IMR-90 (cell line): ENCODE results near the gene UNC13A. TPM values are rescaled to one million over a fixed set of nuclear protein-coding genes. Genes with fewer than 3 reads are reported as not detected.
A peak's percentile ranks its signal among the peaks of the same experiment; 100 is the strongest.

Source experiments
- ATAC-seq: fragments of 200-7000 bp; cut with Tn5 transposase; 2 replicates; pipeline ENCODE4 v1.9.1; 2020; ENCODE audit warnings: low read depth, mild to moderate bottlenecking, moderate library complexity
- BruUV-seq: library from RNA; stranded (reverse); fragments of 400-500 nt; replicated peaks from 2 replicates; lab custom pipeline; 2021; lab: Mats Ljungman, UMichigan
- CTCF ChIA-PET: fragments of 300-600 bp; formaldehyde crosslinking; extraction: SDS; loops from one replicate; lab custom pipeline; 2021; ENCODE audit warnings: antibody characterized with exemption; lab: Yijun Ruan, JAX
- POLR2A ChIA-PET: fragments of 300-600 bp; sonication (Branson Sonifier 250); formaldehyde crosslinking; loops from one replicate; lab custom pipeline; 2022; ENCODE audit warnings: antibody characterized with exemption; ENCODE audit not compliant: unreplicated experiment; lab: Charles Lee
- DNase-seq: peaks from one replicate; pipeline ENCODE4 v3.0.0; 2013
- H2AFZ ChIP-seq: replicated peaks from 2 replicates; pipeline ENCODE3; 2013; ENCODE audit warnings: low read length, mild to moderate bottlenecking; ENCODE audit not compliant: poor library complexity
- H2AK5ac ChIP-seq: 2 replicates; pipeline ENCODE4 v1.6.1; 2013; ENCODE audit warnings: low read depth, low read length, inconsistent platforms
- H2AK9ac ChIP-seq: replicated peaks from 2 replicates; pipeline ENCODE3; 2013; ENCODE audit warnings: mild to moderate bottlenecking, low read depth, low read length, moderate library complexity; ENCODE audit not compliant: poor library complexity
- H2BK120ac ChIP-seq: 2 replicates; pipeline ENCODE4 v1.6.1; 2013; ENCODE audit warnings: low read depth, low read length, inconsistent platforms
- H2BK15ac ChIP-seq: 3 replicates; pipeline ENCODE4 v1.6.1; 2013; ENCODE audit warnings: low read depth, low read length, inconsistent platforms
- H2BK20ac ChIP-seq: 2 replicates; pipeline ENCODE4 v1.6.1; 2013; ENCODE audit warnings: low read depth, mild to moderate bottlenecking, inconsistent platforms, low read length, moderate library complexity
- H2BK5ac ChIP-seq: 2 replicates; pipeline ENCODE4 v1.6.1; 2013; ENCODE audit warnings: mild to moderate bottlenecking, low read depth, low read length, inconsistent platforms; ENCODE audit not compliant: poor library complexity, severe bottlenecking
- H3K14ac ChIP-seq: replicated peaks from 2 replicates; pipeline ENCODE4 v1.6.1; 2013; ENCODE audit warnings: low read depth, low read length, inconsistent platforms
- H3K18ac ChIP-seq: 2 replicates; pipeline ENCODE4 v1.6.1; 2013; ENCODE audit warnings: low read depth, low read length, control low read depth
- H3K23ac ChIP-seq: 2 replicates; pipeline ENCODE4 v1.6.1; 2013; ENCODE audit warnings: low read depth, low read length, inconsistent platforms
- H3K27ac ChIP-seq: 2 replicates; pipeline ENCODE4 v1.5.1; 2013; ENCODE audit warnings: mild to moderate bottlenecking, control low read depth, low read length; ENCODE audit not compliant: insufficient read depth
- H3K27me3 ChIP-seq: 2 replicates; pipeline ENCODE4 v1.6.1; 2013; ENCODE audit warnings: low read length; ENCODE audit not compliant: control insufficient read depth, insufficient read depth
- H3K36me3 ChIP-seq: 2 replicates; pipeline ENCODE4 v1.6.1; 2013; ENCODE audit warnings: low read length, mixed read lengths; ENCODE audit not compliant: control insufficient read depth, insufficient read depth
- H3K4ac ChIP-seq: 2 replicates; pipeline ENCODE4 v1.6.1; 2013; ENCODE audit warnings: low read depth, low read length, inconsistent platforms
- H3K4me1 ChIP-seq: 2 replicates; pipeline ENCODE4 v1.6.1; 2013; ENCODE audit warnings: low read length, mixed read lengths; ENCODE audit not compliant: control insufficient read depth, insufficient read depth
- H3K4me2 ChIP-seq: 2 replicates; pipeline ENCODE4 v1.6.1; 2013; ENCODE audit warnings: low read depth, mild to moderate bottlenecking, control low read depth, low read length, moderate library complexity
- H3K4me3 ChIP-seq: 2 replicates; pipeline ENCODE4 v1.5.1; 2013; ENCODE audit warnings: low read depth, mild to moderate bottlenecking, control low read depth, low read length, moderate library complexity; ENCODE audit not compliant: insufficient read depth
- H3K56ac ChIP-seq: 2 replicates; pipeline ENCODE4 v1.6.1; 2013; ENCODE audit warnings: low read length, inconsistent platforms; ENCODE audit not compliant: insufficient read depth; ENCODE audit errors: extremely low read depth
- H3K79me1 ChIP-seq, 2 experiments: 2 replicates each; pipeline ENCODE4 v1.6.1; 2013; ENCODE audit warnings: low read length in 2 of 2, inconsistent platforms in 1 of 2, low read depth in 1 of 2
- H3K9ac ChIP-seq: 2 replicates; pipeline ENCODE4 v1.6.1; 2013; ENCODE audit warnings: low read depth, low read length, control low read depth
- H3K9me1 ChIP-seq: 2 replicates; pipeline ENCODE4 v1.6.1; 2013; ENCODE audit warnings: low read length, inconsistent platforms; ENCODE audit not compliant: insufficient read depth
- H3K9me3 ChIP-seq: 2 replicates; pipeline ENCODE4 v1.6.1; 2013; ENCODE audit warnings: low read length; ENCODE audit not compliant: control insufficient read depth, insufficient read depth
- H4K20me1 ChIP-seq: 2 replicates; pipeline ENCODE4 v1.6.1; 2013; ENCODE audit warnings: low read length, inconsistent platforms; ENCODE audit not compliant: insufficient read depth
- H4K5ac ChIP-seq: 2 replicates; pipeline ENCODE4 v1.6.1; 2013; ENCODE audit warnings: mild to moderate bottlenecking, low read depth, low read length, control low read depth
- H4K8ac ChIP-seq, 2 experiments: 2 replicates each; pipeline ENCODE4 v1.6.1; 2013; ENCODE audit warnings: low read depth in 2 of 2, low read length in 2 of 2, control low read depth in 1 of 2, inconsistent platforms in 1 of 2
- H4K91ac ChIP-seq: 2 replicates; pipeline ENCODE4 v1.6.1; 2013; ENCODE audit warnings: low read depth, low read length, inconsistent platforms; ENCODE audit not compliant: insufficient read depth
- CEBPB ChIP-seq: IDR thresholded peaks from 2 replicates; pipeline ENCODE4 v1.6.1; 2012; ENCODE audit warnings: low read depth, low read length, improper control_type of control experiment
- CHD1 ChIP-seq: IDR thresholded peaks from 2 replicates; pipeline ENCODE4 v1.6.1; 2012; ENCODE audit warnings: low read depth, low read length, improper control_type of control experiment
- CTCF ChIP-seq: conservative IDR thresholded peaks from 2 replicates; pipeline ENCODE4 v1.5.1; 2012; ENCODE audit warnings: mild to moderate bottlenecking, low read depth, low read length, improper control_type of control experiment
- FOS ChIP-seq: fragments of 150-350 bp; IDR thresholded peaks from 2 replicates; pipeline ENCODE4 v1.6.1; 2016; ENCODE audit warnings: low read depth, low read length
- MAFK ChIP-seq: IDR thresholded peaks from 2 replicates; pipeline ENCODE4 v1.6.1; 2012; ENCODE audit warnings: low read depth, low read length, improper control_type of control experiment
- RAD21 ChIP-seq: IDR thresholded peaks from 2 replicates; pipeline ENCODE4 v1.6.1; 2012; ENCODE audit warnings: low read length, improper control_type of control experiment
- RCOR1 ChIP-seq: IDR thresholded peaks from 2 replicates; pipeline ENCODE4 v1.6.1; 2012; ENCODE audit warnings: mild to moderate bottlenecking, low read length, improper control_type of control experiment; ENCODE audit not compliant: insufficient replicate concordance
- SMC3 ChIP-seq: fragments of 150-350 bp; IDR thresholded peaks from 2 replicates; pipeline ENCODE4 v1.6.1; 2016; ENCODE audit warnings: low read depth, mild to moderate bottlenecking, antibody characterized with exemption, low read length, moderate library complexity
- WGBS, 2 experiments: methylation state at CpG; one replicate each; pipeline versions ENCODE4 v1.1.5 to v1.1.7; 2013; ENCODE audit warnings: missing lambda C conversion rate in 2 of 2; ENCODE audit not compliant: insufficient read length in 1 of 2; ENCODE audit errors: extremely low coverage in 2 of 2; 5-methylcytosine and 5-hydroxymethylcytosine counted together
- dilution Hi-C: fragments of 300-500 bp; cut with HindIII; formaldehyde crosslinking; loops from one replicate; pipeline ENCODE4 v1.14.3; 2018; ENCODE audit warnings: low sequenced_read_pairs; ENCODE audit not compliant: unreplicated experiment
- in situ Hi-C: fragments of 300-500 bp; cut with MboI; formaldehyde crosslinking; loops from 3 replicates; pipeline ENCODE4 v1.14.3; 2019; ENCODE audit warnings: low sequenced_read_pairs, inconsistent platforms, mixed read lengths
- intact Hi-C: fragments of 100-400 bp; cut with micrococcal nuclease; formaldehyde crosslinking; loops from 2 replicates; pipeline ENCODE4 v1.10.0; 2022
- polyA plus RNA-seq, 3 experiments: library from polyadenylated mRNA; depleted of rRNA; stranded (reverse); fragments of >200 nt; gene quantifications; 2 replicates each; pipeline ENCODE4 v1.2.3, GENCODE V29; 2012; ENCODE audit warnings: low replicate concordance in 1 of 3
- total RNA-seq: library from RNA; depleted of rRNA; stranded (reverse); fragments of >200 nt; gene quantifications from 2 replicates; pipeline ENCODE4 v1.2.3, GENCODE V29; 2012

UNC13A gene
- total and polyA plus RNA-seq, 2 of the 4 experiments (the other 2 are of a cell fraction), result 0.18 to 0.22 TPM

- Histone ChIP-seq H4K5ac (no peak overlapping the region), H3K36me3 (peaks cover 50% of the 10 kb centered on the region), H3K4me2 (no peak overlapping the region), H3K9me3 (no peaks in the 10 kb centered on the region), H2BK5ac (no peak overlapping the region), H3K23ac (no peak overlapping the region), H3K79me1 (peaks cover 9 to 18% of the 10 kb centered on the region in 2 experiments; a peak in 2 of 4 replicates), H3K18ac (no peak overlapping the region), H2BK15ac (no peak overlapping the region), H2AK5ac (no peak overlapping the region), H3K27me3 (no peaks in the 10 kb centered on the region), H3K9me1 (peaks cover 5% of the 10 kb centered on the region; the same call in 1 of the 2 replicates), H3K4ac (no peak overlapping the region), H3K14ac (no peak overlapping the region), H2AK9ac (peak overlapping the region; percentile 55), H3K4me3 (no peak overlapping the region), H3K56ac (no peak overlapping the region), H3K9ac (no peak overlapping the region), H3K27ac (no peak overlapping the region), H3K4me1 (no peaks in the 10 kb centered on the region), H4K20me1 (peaks cover 23% of the 10 kb centered on the region), H4K8ac (no peak overlapping the region), H4K91ac (no peak overlapping the region), H2BK120ac (no peak overlapping the region), H2AFZ (peak overlapping the region; percentile 21), H2BK20ac (no peak overlapping the region)
- DNase-seq (no peak), ATAC-seq (no peak)
- no TSS peak for BruUV-seq
- ChIA-PET CTCF (no interaction called here), POLR2A (no interaction called here)
- dilution Hi-C loops (no loop called here), intact Hi-C loops (loop anchor here (2.0 kb wide), 1 partner anchor 181 kb away; the partner anchor contains the start of gene CCDC194), in situ Hi-C loops (no loop called here)
- TF ChIP-seq CHD1, result no peak
- no peak for TF ChIP-seq CTCF
- no peak for TF ChIP-seq RAD21
- no peak for TF ChIP-seq MAFK
- no peak for TF ChIP-seq RCOR1
- no peak for TF ChIP-seq CEBPB
- no peak for TF ChIP-seq SMC3
- no peak for TF ChIP-seq FOS
- WGBS, 2 experiments, result 98% methylated on average over 8 of the region's 11 CpGs; no CpG with 5 or more reads in 1 of the 2 experiments
These were observed 112.0 kb downstream of the UNC13A start for GRCh38 chr19:17575871-17576757.
